GF-D8 (cell line): Measurements from ENCODE around the gene MAP3K4.

ENCODE experiments used
- DNase-seq: peaks from one replicate; lab custom pipeline; 2025; lab: John Stamatoyannopoulos, UW

The MAP3K4 gene

DNA sequence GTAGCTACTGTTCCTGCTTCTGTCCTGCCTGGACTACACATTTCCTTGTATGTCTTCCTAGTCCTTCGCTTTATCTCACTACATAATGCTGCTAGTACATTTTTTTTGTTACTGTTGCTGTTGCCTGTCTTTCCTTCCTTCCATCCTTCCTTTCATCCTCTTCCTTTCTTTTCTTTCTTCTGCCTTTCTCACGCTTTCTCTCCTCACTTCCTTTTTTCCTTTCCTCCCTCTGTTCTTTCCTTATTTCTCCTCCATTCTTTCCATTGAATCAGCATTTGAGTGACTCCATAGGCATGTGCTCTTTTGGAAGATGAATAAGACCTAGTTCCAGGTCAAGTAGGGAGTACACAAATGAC lies 46.3 kb downstream of the MAP3K4 start:
- DNase-seq = no peak

GRCh38 chr6:161038229-161039031 lies 46.9 kb downstream of the MAP3K4 start:
- no peak for DNase-seq

DNA sequence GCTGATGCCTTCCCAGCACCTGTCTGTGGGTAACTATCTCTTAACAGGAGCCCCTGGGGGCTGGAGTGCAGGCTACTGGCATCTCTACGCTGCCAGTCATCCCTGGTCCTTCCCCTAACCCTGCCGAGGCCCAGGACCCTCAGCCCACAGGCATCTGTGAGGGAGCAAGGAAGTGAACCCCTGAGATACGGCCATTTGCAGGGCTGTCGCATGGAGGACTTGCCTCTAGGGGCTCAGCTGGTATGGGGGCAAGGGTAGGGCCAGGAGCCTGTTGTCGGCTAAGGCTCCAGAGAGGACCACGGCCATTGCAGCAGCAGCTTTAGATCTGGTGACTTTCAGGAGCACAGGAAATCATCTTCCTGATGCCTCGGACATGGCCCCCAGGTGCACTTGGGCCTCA lies 49.7 kb downstream of the MAP3K4 start:
- DNase-seq = no peak

GRCh38 chr6:161044335-161044734 lies 52.8 kb downstream of the MAP3K4 start:
- no peak for DNase-seq

- no peak for DNase-seq
Measured at GRCh38 chr6:161048641-161049040, 57.1 kb downstream of the MAP3K4 start.

DNA sequence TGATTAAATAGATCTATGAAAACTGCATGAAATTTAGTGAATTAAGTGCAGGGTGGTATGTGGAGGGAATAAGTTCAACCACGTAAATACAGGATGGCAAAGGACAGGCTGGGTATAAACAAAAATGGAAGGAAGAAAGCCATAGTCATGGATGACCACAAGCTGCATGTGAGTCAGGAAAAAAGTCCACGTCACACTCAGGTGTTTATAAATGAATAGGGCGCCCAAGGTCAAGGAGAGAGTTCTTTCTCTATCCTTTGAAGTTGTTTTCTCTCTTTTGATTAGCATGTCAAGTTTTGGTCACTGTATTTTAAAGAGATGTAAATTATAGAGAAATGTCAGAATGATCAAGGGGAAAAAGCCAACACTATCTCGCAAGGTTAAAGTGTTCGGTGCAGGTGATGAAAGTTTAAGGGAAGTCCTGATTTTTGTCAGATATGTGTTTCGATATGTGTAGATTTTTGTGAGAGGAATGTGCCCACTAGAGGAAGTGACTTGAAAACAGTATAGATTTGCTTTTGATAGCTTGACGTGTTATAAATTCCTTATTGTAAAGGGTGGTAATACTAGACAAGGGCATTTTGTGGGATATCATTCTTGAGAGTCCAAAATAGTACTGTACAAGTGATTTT lies 58.7 kb downstream of the MAP3K4 start:
- no peak for DNase-seq

GRCh38 chr6:161053103-161053502 lies 61.5 kb downstream of the MAP3K4 start:
- DNase-seq = no peak

GRCh38 chr6:161054876-161055275 lies 63.3 kb downstream of the MAP3K4 start:
- DNase-seq = no peak

DNA sequence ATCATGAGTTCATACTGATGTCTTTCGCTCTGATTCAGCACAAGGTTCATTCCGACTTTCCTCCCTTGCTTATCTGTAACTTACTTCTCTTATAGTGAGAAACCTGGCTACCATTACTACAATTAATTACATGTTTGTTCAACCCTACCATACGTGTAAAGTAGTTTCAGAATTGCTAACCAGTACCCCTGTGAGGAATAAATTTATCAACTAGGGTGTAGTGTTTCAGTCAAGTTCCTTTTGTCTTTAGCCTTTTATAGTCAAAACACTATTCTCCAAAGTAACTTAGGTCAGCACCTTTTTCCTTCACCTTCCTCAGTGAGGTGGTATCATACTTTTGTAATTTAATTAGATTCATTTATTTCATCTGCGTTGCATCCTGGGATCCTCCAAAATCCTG lies 64.9 kb downstream of the MAP3K4 start:
- no peak for DNase-seq

DNA sequence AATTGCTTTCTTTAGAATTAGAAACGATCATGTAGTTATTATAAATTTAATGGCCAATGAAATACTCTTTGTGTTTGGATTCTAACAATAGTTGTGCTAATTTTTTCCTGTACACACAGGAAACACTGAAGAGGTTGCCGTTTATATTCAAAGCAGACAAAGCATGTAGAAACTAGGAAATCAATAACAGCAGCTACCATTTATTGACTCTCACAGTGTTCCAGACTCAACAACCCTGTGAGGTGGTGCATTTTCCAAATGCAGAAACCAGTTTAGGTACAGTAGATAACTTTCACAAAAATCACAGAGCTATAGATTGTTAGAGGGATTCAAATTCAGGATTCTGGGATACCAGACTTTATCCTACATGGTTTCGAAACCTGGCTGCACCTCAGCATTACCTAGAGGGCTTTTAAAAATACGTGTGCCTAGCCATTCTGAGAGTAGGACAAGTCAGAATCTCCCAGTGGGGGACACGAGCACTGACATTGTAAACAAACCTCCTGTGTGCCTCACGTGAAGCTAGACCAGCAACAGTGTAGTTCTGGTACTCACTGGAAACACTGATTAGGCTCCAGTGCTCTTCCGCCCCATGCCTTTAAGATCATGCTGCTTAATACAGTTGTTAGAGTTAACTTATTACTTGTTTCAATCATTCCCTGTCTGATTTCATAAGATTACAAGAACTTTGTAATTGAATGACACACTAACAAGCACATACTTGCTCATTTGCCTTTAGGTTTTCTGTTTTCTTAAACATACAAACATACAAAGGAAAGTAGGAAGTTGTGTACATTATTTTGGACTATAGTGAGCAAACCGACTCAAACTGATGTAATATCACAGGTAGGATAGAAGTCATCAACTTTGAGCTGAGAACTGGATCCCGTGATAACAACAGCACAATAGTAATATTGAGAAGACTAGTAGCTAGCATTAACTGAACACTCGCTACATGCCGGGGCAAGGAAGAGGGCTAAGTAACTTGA lies 65.8 kb downstream of the MAP3K4 start:
- no peak for DNase-seq

GRCh38 chr6:161058741-161059140 lies 67.2 kb downstream of the MAP3K4 start:
- DNase-seq = no peak

DNA sequence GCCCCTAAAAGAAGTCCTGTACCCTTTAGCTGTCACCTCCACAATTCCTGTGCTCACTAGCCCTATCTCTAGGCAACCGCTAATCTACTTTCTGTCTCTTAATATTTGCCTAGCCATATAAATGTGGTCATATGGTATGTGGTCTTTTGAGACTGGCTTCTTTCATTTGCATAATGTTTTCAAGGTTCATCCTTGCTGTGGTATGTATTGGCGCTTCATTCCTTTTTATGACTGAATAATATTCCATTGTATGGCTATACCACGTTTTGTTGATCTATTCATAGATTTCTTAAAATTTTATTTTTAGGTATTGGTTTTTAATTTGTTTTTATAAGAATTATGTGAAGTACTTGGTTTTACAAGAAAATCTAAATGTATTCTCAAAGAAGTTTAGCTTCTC lies 70.0 kb downstream of the MAP3K4 start:
- DNase-seq = no peak

- no peak for DNase-seq
Measured at GRCh38 chr6:161064915-161065314, 73.3 kb downstream of the MAP3K4 start.

- no peak for DNase-seq
Measured at GRCh38 chr6:161066511-161066910, 74.9 kb downstream of the MAP3K4 start.

- no peak for DNase-seq
Measured at GRCh38 chr6:161067749-161068148, 76.2 kb downstream of the MAP3K4 start.

DNA sequence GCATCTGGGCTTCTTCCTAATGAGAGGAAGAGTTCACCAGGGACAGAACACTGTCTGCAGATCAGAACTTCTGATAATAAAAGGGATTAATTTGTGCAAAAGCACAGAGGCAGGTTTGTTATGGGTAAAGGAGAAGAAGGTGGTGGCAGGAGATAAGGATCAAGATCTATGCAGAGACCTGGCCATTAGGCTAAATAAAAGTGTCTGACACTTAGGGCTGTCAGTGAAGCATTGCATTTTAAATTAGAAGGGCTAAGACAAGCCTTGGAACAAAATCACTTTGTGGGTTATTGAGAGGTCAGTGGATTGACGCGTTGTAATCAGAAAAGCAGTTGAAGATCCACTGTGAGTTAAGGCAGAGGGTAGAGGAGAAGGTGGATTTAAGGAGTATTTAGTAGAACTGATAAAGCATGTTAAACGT lies 76.8 kb downstream of the MAP3K4 start:
- no peak for DNase-seq

DNA sequence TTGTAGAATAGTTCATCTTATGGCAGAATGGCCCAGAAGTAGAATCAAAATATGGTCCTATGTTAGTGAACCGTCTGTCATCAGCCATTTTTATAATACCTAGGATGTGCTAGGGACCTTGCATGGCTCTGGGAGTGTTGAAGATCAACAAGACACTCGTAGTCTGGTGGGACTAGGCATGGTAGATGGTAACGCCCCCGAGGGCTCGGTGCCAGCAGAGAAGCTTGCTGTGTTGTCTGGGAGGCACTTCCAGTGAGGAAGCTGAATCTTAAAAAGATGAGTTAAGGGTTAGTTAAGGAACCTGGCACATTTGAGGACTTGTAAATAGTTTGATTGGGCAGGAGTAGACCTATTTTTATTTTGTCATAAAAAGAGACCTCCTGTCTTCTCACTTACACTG lies 82.4 kb downstream of the MAP3K4 start:
- no peak for DNase-seq

DNA sequence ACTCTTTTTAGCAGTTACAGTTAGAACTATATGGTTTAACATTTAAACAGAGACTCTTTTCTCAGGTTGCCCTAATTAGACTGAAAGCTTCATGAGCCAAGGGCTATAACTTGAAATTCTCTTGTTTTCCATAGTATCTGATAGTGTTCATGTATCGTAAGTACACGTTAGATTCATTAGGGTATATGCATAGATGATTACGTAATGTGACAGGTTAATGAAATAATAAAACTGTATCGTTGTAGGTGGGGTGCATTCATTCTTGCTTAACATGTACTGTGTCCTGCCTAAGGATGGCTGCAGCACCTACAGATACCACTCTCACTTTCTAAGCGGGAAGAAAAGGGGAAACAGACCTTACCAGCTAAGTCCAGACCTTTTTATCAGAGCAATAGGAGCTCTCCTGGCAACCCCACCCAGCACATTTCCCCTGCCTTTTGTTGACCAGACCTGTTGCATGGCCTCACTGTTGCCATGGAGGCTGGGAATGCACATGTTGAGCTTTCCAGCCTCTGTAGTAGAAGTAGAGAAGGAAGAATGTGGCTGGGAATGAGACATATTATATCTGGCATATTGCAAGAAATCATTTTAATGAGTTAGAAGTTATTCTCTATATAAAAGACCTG lies 83.0 kb downstream of the MAP3K4 start:
- no peak for DNase-seq

DNA sequence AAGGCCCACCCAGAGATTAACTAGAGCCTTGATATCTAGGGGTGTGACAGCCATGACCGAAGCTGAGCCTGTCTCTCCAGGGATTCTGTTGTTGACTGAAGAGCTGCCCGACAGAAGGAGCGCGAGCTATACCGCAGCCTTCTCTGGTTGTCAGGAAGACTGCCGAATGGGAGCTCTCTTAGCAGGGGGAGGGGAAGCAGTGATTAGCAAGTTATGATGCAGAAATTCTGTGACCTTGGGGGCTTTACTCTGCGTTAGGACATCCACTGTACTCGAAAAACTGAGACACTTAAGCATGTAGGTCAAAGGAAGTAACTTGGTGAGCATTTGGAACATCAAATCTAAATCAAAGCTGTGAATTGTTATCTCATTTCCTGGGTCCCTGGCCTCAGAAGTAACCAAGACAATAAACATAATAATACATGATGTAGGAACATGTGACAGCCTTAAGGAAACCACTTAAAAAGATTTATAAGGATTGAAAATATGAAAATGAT lies 84.7 kb downstream of the MAP3K4 start:
- DNase-seq = no peak

GRCh38 chr6:161079566-161080262 lies 88.1 kb downstream of the MAP3K4 start:
- no peak for DNase-seq

DNA sequence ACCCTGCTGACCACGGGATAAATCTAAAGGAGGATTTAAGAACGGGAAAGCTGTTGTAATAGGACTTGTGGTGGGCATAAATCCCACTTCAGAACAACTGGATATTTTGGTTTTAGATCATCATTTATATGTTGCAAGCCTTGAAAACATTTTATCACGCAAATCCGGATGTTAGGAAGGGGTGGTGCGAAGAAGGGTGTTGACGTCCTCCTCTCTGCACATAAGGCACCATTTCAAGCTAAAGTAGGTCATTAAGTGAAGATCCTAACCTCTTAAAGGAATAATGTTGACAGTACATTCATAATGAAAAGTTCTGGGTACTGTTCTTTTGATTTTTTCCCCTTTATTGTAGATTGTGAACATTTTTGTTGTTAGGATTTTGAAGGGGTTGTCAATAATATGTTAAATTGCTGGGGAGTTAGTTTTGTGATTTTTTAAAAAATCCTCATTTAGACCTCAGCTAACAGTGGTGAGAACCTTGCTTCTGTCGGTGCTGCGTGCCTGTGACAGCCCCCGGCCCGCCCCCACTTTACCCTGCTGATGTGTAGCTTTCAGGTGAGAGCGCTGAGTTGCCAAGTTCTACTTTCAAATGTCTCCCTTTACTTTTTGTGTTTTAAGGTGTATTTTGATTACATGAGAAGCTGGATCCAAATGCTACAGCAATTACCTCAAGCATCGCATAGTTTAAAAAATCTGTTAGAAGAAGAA lies 88.8 kb downstream of the MAP3K4 start:
- no peak for DNase-seq
